ENCODE results near the gene EIPR1. TPM values are rescaled to one million over a fixed set of nuclear protein-coding genes. Genes with fewer than 3 reads are reported as not detected.

The EIPR1 gene
- total and polyA plus RNA-seq, 9 donors, result 16.9 to 22.8 (median 18.7) TPM

- no peak for DNase-seq
- Histone ChIP-seq H3K4me1 (ENCODE audit: control insufficient read depth, insufficient read depth, low read length) (peaks cover 8% of the 10 kb centered on the region), H3K27ac (ENCODE audit: low read length) (no peak overlapping the region), H3K4me3 (ENCODE audit: low read length) (no peak overlapping the region), H3K36me3 (ENCODE audit: control insufficient read depth, insufficient read depth, low read length) (no peaks in the 10 kb centered on the region), H3K27me3 (ENCODE audit: control insufficient read depth, insufficient read depth, low read length) (no peaks in the 10 kb centered on the region), H3K9me3 (replicated peaks; ENCODE audit: control insufficient read depth, low read depth, low read length) (no peaks in the 10 kb centered on the region)
- 100% methylated on average over 1 of the region's 23 CpGs for WGBS (ENCODE audit: insufficient coverage)
Measured at GRCh38 chr2:3309496-3310355, 67.9 kb downstream of the EIPR1 start.

- no peak overlapping the region for H3K4me3 ChIP-seq (ENCODE audit: low read length)
- no peak for DNase-seq
- WGBS (ENCODE audit: insufficient coverage), result 65% methylated on average over 9 of the region's 9 CpGs
Measured at GRCh38 chr2:3307901-3308300, 69.7 kb downstream of the EIPR1 start.

GRCh38 chr2:3307236-3307635, 70.4 kb downstream of the EIPR1 start:
- WGBS (ENCODE audit: insufficient coverage), result 97% methylated on average over 9 of the region's 9 CpGs
- H3K27ac ChIP-seq (ENCODE audit: low read length), result no peak overlapping the region

More at GRCh38 chr2:3307901-3308300, 69.7 kb downstream of the EIPR1 start:
- Histone ChIP-seq H3K27me3 (ENCODE audit: control insufficient read depth, insufficient read depth, low read length) (no peaks in the 10 kb centered on the region), H3K4me1 (ENCODE audit: control insufficient read depth, insufficient read depth, low read length) (peaks cover 9% of the 10 kb centered on the region), H3K36me3 (ENCODE audit: control insufficient read depth, insufficient read depth, low read length) (no peaks in the 10 kb centered on the region), H3K27ac (ENCODE audit: low read length) (no peak overlapping the region), H3K9me3 (replicated peaks; ENCODE audit: control insufficient read depth, low read depth, low read length) (no peaks in the 10 kb centered on the region)

GRCh38 chr2:3305952-3306351, 71.7 kb downstream of the EIPR1 start:
- Histone ChIP-seq H3K27me3 (ENCODE audit: control insufficient read depth, insufficient read depth, low read length) (no peaks in the 10 kb centered on the region), H3K4me1 (ENCODE audit: control insufficient read depth, insufficient read depth, low read length) (peaks cover 13% of the 10 kb centered on the region), H3K9me3 (replicated peaks; ENCODE audit: control insufficient read depth, low read depth, low read length) (no peaks in the 10 kb centered on the region), H3K36me3 (ENCODE audit: control insufficient read depth, insufficient read depth, low read length) (peaks cover 6% of the 10 kb centered on the region), H3K27ac (ENCODE audit: low read length) (no peak overlapping the region), H3K4me3 (ENCODE audit: low read length) (no peak overlapping the region)
- 83% methylated on average over 6 of the region's 12 CpGs for WGBS (ENCODE audit: insufficient coverage)
- no peak for DNase-seq

More at GRCh38 chr2:3307236-3307635, 70.4 kb downstream of the EIPR1 start:
- Histone ChIP-seq H3K4me1 (ENCODE audit: control insufficient read depth, insufficient read depth, low read length) (peaks cover 13% of the 10 kb centered on the region), H3K4me3 (ENCODE audit: low read length) (no peak overlapping the region), H3K27me3 (ENCODE audit: control insufficient read depth, insufficient read depth, low read length) (no peaks in the 10 kb centered on the region), H3K36me3 (ENCODE audit: control insufficient read depth, insufficient read depth, low read length) (peaks cover 3% of the 10 kb centered on the region), H3K9me3 (replicated peaks; ENCODE audit: control insufficient read depth, low read depth, low read length) (no peaks in the 10 kb centered on the region)
- DNase-seq, result no peak

GRCh38 chr2:3305431-3305830, 72.2 kb downstream of the EIPR1 start:
- no peak for DNase-seq
- Histone ChIP-seq H3K27me3 (ENCODE audit: control insufficient read depth, insufficient read depth, low read length) (no peaks in the 10 kb centered on the region), H3K4me1 (ENCODE audit: control insufficient read depth, insufficient read depth, low read length) (peaks cover 13% of the 10 kb centered on the region), H3K4me3 (ENCODE audit: low read length) (no peak overlapping the region), H3K27ac (ENCODE audit: low read length) (no peak overlapping the region), H3K36me3 (ENCODE audit: control insufficient read depth, insufficient read depth, low read length) (peaks cover 6% of the 10 kb centered on the region), H3K9me3 (replicated peaks; ENCODE audit: control insufficient read depth, low read depth, low read length) (no peaks in the 10 kb centered on the region)
- 84% methylated on average over 8 of the region's 9 CpGs for WGBS (ENCODE audit: insufficient coverage)

GRCh38 chr2:3303583-3304406, 73.8 kb downstream of the EIPR1 start:
- H3K27ac ChIP-seq (ENCODE audit: low read length), result peak overlapping the region; percentile 25
- H3K9me3 ChIP-seq (replicated peaks; ENCODE audit: control insufficient read depth, low read depth, low read length), result no peaks in the 10 kb centered on the region
- no peaks in the 10 kb centered on the region for H3K27me3 ChIP-seq (ENCODE audit: control insufficient read depth, insufficient read depth, low read length)
- H3K4me1 ChIP-seq (ENCODE audit: control insufficient read depth, insufficient read depth, low read length), result peaks cover 22% of the 10 kb centered on the region
- peak overlapping the region; percentile 18 for H3K4me3 ChIP-seq (ENCODE audit: low read length)
- H3K36me3 ChIP-seq (ENCODE audit: control insufficient read depth, insufficient read depth, low read length), result peaks cover 6% of the 10 kb centered on the region
- 46% methylated on average over 26 of the region's 34 CpGs for WGBS (ENCODE audit: insufficient coverage)
- peak; percentile 89 for DNase-seq

- Histone ChIP-seq H3K27me3 (ENCODE audit: control insufficient read depth, insufficient read depth, low read length) (no peaks in the 10 kb centered on the region), H3K4me1 (ENCODE audit: control insufficient read depth, insufficient read depth, low read length) (peaks cover 25% of the 10 kb centered on the region), H3K36me3 (ENCODE audit: control insufficient read depth, insufficient read depth, low read length) (peaks cover 6% of the 10 kb centered on the region), H3K9me3 (replicated peaks; ENCODE audit: control insufficient read depth, low read depth, low read length) (no peaks in the 10 kb centered on the region), H3K4me3 (ENCODE audit: low read length) (peak overlapping the region; percentile 18), H3K27ac (ENCODE audit: low read length) (peak overlapping the region; percentile 25)
- 55% methylated on average over 19 of the region's 25 CpGs for WGBS (ENCODE audit: insufficient coverage)
- DNase-seq, result no peak
Measured at GRCh38 chr2:3302751-3303582, 74.7 kb downstream of the EIPR1 start.

- H3K4me1 ChIP-seq (ENCODE audit: control insufficient read depth, insufficient read depth, low read length), result peaks cover 23% of the 10 kb centered on the region
- no peak overlapping the region for H3K27ac ChIP-seq (ENCODE audit: low read length)
- 93% methylated on average over 10 of the region's 10 CpGs for WGBS (ENCODE audit: insufficient coverage)
- DNase-seq, result no peak
- H3K27me3 ChIP-seq (ENCODE audit: control insufficient read depth, insufficient read depth, low read length), result no peaks in the 10 kb centered on the region
- H3K4me3 ChIP-seq (ENCODE audit: low read length), result no peak overlapping the region
- no peaks in the 10 kb centered on the region for H3K9me3 ChIP-seq (replicated peaks; ENCODE audit: control insufficient read depth, low read depth, low read length)
- peaks cover 8% of the 10 kb centered on the region for H3K36me3 ChIP-seq (ENCODE audit: control insufficient read depth, insufficient read depth, low read length)
Measured at GRCh38 chr2:3302421-3302750, 75.2 kb downstream of the EIPR1 start.

- Histone ChIP-seq H3K36me3 (ENCODE audit: control insufficient read depth, insufficient read depth, low read length) (peaks cover 8% of the 10 kb centered on the region), H3K4me1 (ENCODE audit: control insufficient read depth, insufficient read depth, low read length) (peaks cover 23% of the 10 kb centered on the region), H3K27me3 (ENCODE audit: control insufficient read depth, insufficient read depth, low read length) (no peaks in the 10 kb centered on the region), H3K27ac (ENCODE audit: low read length) (no peak overlapping the region), H3K9me3 (replicated peaks; ENCODE audit: control insufficient read depth, low read depth, low read length) (no peaks in the 10 kb centered on the region), H3K4me3 (ENCODE audit: low read length) (no peak overlapping the region)
- WGBS (ENCODE audit: insufficient coverage), result 83% methylated on average over 5 of the region's 6 CpGs
- DNase-seq, result no peak
Measured at GRCh38 chr2:3301001-3301400, 76.6 kb downstream of the EIPR1 start.

All from muscle of leg (tissue), 11 donors.